Loucy (cell line): ENCODE measurements around the gene TAF4.
"Not testable (repeated sequence)": the region's sequence is repeated elsewhere in the genome, so short reads cannot be mapped to it uniquely, and the experiment has no call there.

Experiments
- CTCF ChIP-seq: fragments of 200-600 bp; sonication (generic); conservative IDR thresholded peaks from 2 replicates; pipeline ENCODE4 v1.5.1; 2014; ENCODE audit warnings: mild to moderate bottlenecking, antibody characterized with exemption, low read length
- EZH2phosphoT487 ChIP-seq: fragments of 200-600 bp; IDR thresholded peaks from 2 replicates; pipeline ENCODE4 v1.6.1; 2018; ENCODE audit warnings: antibody characterized with exemption, mild to moderate bottlenecking, moderate library complexity, borderline replicate concordance

GRCh38 chr20:61984431-61984830 is 81.2 kb downstream of the TAF4 start:
- TF ChIP-seq CTCF, EZH2phosphoT487: not testable (repeated sequence)
